Thyroid gland (tissue), 4 donors: Measurements from ENCODE around the gene DEK. TPM values are rescaled to one million over a fixed set of nuclear protein-coding genes. Genes with fewer than 3 reads are reported as not detected.

ENCODE experiments used
- DNase-seq, 2 donors: peaks; one replicate each; pipeline ENCODE4 v3.0.0-alpha.2; 2019
- H3K27ac ChIP-seq, 3 donors: fragments of 200-600 bp; sonication (generic); 1 replicate in 2 of 3; 2 replicates in 1 of 3; pipeline ENCODE4 v1.5.1; 2016 to 2019; ENCODE audit warnings: mild to moderate bottlenecking in 1 of 3, moderate library complexity in 1 of 3
- H3K27me3 ChIP-seq: fragments of 200-600 bp; sonication (generic); one replicate; pipeline ENCODE4 v1.5.1; 2019
- H3K36me3 ChIP-seq, 2 donors: fragments of 200-600 bp; sonication (generic); one replicate each; pipeline ENCODE4 v1.5.1; 2016 to 2019
- H3K4me1 ChIP-seq, 2 donors: fragments of 200-600 bp; sonication (generic); one replicate each; pipeline ENCODE4 v1.5.1; 2017 to 2019
- H3K4me3 ChIP-seq, 3 donors: fragments of 200-600 bp; sonication (generic); replicated peaks in 1 of 3; 1 replicate in 2 of 3; 2 replicates in 1 of 3; pipeline ENCODE4 v1.5.1; 2016; ENCODE audit warnings: mild to moderate bottlenecking in 1 of 3
- H3K9me3 ChIP-seq: fragments of 200-600 bp; sonication (generic); one replicate; pipeline ENCODE4 v1.5.1; 2017
- CTCF ChIP-seq, 6 experiments: fragments of 200-600 bp in 3 of 6; fragments of 450-650 bp in 3 of 6; sonication (generic) in 3 of 6; IDR thresholded peaks; one replicate each; pipeline ENCODE4 v1.5.1; 2016 to 2019; ENCODE audit warnings: antibody characterized with exemption in 6 of 6, mild to moderate bottlenecking in 2 of 6, inconsistent platforms in 1 of 6, moderate library complexity in 1 of 6
- POLR2A ChIP-seq, 2 donors: fragments of 450-650 bp; IDR thresholded peaks; one replicate each; pipeline ENCODE4 v1.6.1; 2017; ENCODE audit warnings: antibody characterized with exemption in 2 of 2, mild to moderate bottlenecking in 2 of 2, moderate library complexity in 1 of 2
- WGBS, 2 donors: methylation state at CpG; one replicate each; pipeline ENCODE4 v1.1.5; 2017; 5-methylcytosine and 5-hydroxymethylcytosine counted together
- intact Hi-C: fragments of 100-400 bp; cut with DNase I; formaldehyde crosslinking; loops from one replicate; pipeline ENCODE4 v1.15.1; 2023
- total RNA-seq, 4 donors: library from RNA; depleted of rRNA; stranded (reverse); fragments of >200 nt; gene quantifications; one replicate each; pipeline ENCODE4 v1.2.3, GENCODE V29; 2016

Gene DEK
- total RNA-seq, 4 donors from 2014 or later = 165 to 211 (median 207) TPM

GRCh38 chr6:18254793-18255192 lies 9.5 kb downstream of the DEK start:
- 91 to 92% methylated on average over 6 of the region's 6 CpGs for WGBS, 2 donors

GRCh38 chr6:18253635-18254034 lies 10.7 kb downstream of the DEK start:
- Histone ChIP-seq H3K36me3 (peaks cover 18 to 32% of the 10 kb centered on the region in 2 donors), H3K27ac (peak overlapping the region; percentile 11 to 55 (median 48)), H3K4me1 (peaks cover 12 to 15% of the 10 kb centered on the region in 2 donors), H3K27me3 (no peaks in the 10 kb centered on the region), H3K4me3 (no peak overlapping the region), H3K9me3 (no peaks in the 10 kb centered on the region)
- no peak for TF ChIP-seq POLR2A (IDR thresholded peaks at IDR 0.05)
- no peak for TF ChIP-seq CTCF (IDR thresholded peaks at IDR 0.05)
- WGBS, 2 donors = 85% methylated on average over 5 of the region's 5 CpGs
- intact Hi-C loops = no loop called here
- no peak for DNase-seq

More at GRCh38 chr6:18254793-18255192, 9.5 kb downstream of the DEK start:
- peaks cover 18 to 32% of the 10 kb centered on the region in 2 donors for H3K36me3 ChIP-seq
- H3K27me3 ChIP-seq = no peaks in the 10 kb centered on the region
- peak overlapping the region in 1 of 3 donors; percentile 7 for H3K27ac ChIP-seq
- no peak for DNase-seq
- H3K4me1 ChIP-seq = peaks cover 15 to 16% of the 10 kb centered on the region in 2 donors
- no peaks in the 10 kb centered on the region for H3K9me3 ChIP-seq
- TF ChIP-seq POLR2A (IDR thresholded peaks at IDR 0.05) (no peak), CTCF (IDR thresholded peaks at IDR 0.05) (no peak)
- H3K4me3 ChIP-seq = no peak overlapping the region
- intact Hi-C loops = no loop called here

- 88 to 90% methylated on average over 4 of the region's 4 CpGs for WGBS, 2 donors
- intact Hi-C loops = no loop called here
- H3K36me3 ChIP-seq = peaks cover 0 to 11% of the 10 kb centered on the region in 2 donors
These were observed 15.1 kb downstream of the DEK start for GRCh38 chr6:18249271-18249670.

GRCh38 chr6:18248698-18249097 lies 15.6 kb downstream of the DEK start:
- 93 to 94% methylated on average over 2 of the region's 2 CpGs for WGBS, 2 donors
- DNase-seq = no peak
- Histone ChIP-seq H3K27me3 (no peaks in the 10 kb centered on the region), H3K4me1 (peaks cover 12% of the 10 kb centered on the region in 2 donors), H3K9me3 (no peaks in the 10 kb centered on the region), H3K36me3 (peaks cover 0 to 13% of the 10 kb centered on the region in 2 donors), H3K27ac (no peak overlapping the region), H3K4me3 (no peak overlapping the region)
- intact Hi-C loops = no loop called here
- TF ChIP-seq POLR2A (IDR thresholded peaks at IDR 0.05) (no peak), CTCF (IDR thresholded peaks at IDR 0.05) (no peak)

More at GRCh38 chr6:18249271-18249670, 15.1 kb downstream of the DEK start:
- no peak for DNase-seq
- Histone ChIP-seq H3K27ac (no peak overlapping the region), H3K4me3 (no peak overlapping the region), H3K4me1 (peaks cover 12 to 15% of the 10 kb centered on the region in 2 donors), H3K27me3 (no peaks in the 10 kb centered on the region), H3K9me3 (no peaks in the 10 kb centered on the region)
- TF ChIP-seq POLR2A (IDR thresholded peaks at IDR 0.05) (no peak), CTCF (IDR thresholded peaks at IDR 0.05) (no peak)

GRCh38 chr6:18247002-18247401 lies 17.3 kb downstream of the DEK start:
- no peak for DNase-seq
- Histone ChIP-seq H3K4me3 (no peak overlapping the region), H3K4me1 (peaks cover 0 to 2% of the 10 kb centered on the region in 2 donors), H3K27ac (no peak overlapping the region), H3K9me3 (no peaks in the 10 kb centered on the region), H3K27me3 (no peaks in the 10 kb centered on the region), H3K36me3 (peaks cover 0 to 16% of the 10 kb centered on the region in 2 donors)
- intact Hi-C loops = no loop called here
- TF ChIP-seq POLR2A (IDR thresholded peaks at IDR 0.05) (no peak), CTCF (IDR thresholded peaks at IDR 0.05) (no peak)
